T47D (cell line): ENCODE data around the gene RIPOR2.

Experiments used
- DNase-seq, 2 experiments: peaks; one replicate each; pipeline versions ENCODE4 v3.0.0 to v3.0.0-alpha.2; 2011 to 2012; ENCODE audit warnings: low read depth in 1 of 2, low spot score in 1 of 2
- JUND ChIP-seq: IDR thresholded peaks from 2 replicates; pipeline ENCODE4 v1.6.1; 2012; ENCODE audit warnings: low read depth
- in situ Hi-C: cut with HindIII; loops from 2 replicates; pipeline ENCODE4 v1.10.0; 2016; ENCODE audit warnings: low sequenced_read_pairs, low pct_unique_long_range_greater_than_20kb

RIPOR2 gene

DNA sequence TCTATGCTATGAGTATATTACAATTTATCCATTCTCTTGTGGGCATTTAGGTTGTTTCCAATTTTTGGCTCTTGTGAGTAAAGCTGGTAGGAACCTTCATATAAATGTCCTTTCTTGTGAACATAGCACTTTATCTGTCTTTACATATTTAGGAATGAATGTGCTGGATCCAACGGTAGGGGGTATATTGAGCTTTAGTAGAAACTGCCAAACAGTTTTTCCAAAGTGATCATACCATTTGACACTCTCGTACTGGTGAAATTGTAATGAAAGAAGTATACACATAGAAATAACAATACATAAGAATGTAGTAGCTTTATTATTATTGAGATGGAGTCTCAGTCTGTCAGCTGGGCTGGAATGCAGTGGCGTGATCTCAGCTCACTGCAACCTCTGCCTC lies 106.1 kb downstream of the RIPOR2 start:
- in situ Hi-C loops = no loop called here
- TF ChIP-seq JUND = no peak
- peak in 1 of 2 experiments; percentile 20 for DNase-seq

DNA sequence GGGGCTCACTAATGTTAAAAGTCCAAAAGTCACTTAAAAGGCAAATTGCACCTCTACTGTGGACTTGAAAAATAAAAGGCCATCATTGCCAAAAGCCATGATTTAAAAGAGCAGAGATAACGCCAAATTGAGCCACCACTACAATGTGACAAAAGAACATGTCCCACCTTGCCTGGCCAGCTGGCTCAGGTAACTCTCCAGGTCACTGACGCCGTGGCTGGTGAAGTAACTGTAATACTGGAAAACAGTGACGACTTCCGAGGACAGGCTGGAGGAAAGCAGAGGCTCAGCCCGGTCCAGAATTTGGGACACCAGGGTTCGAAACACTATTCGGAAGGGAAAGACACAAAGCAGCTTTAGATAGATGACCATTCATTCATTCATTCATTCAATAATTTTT lies 107.8 kb downstream of the RIPOR2 start:
- in situ Hi-C loops = no loop called here
- TF ChIP-seq JUND = no peak
- no peak for DNase-seq

DNA sequence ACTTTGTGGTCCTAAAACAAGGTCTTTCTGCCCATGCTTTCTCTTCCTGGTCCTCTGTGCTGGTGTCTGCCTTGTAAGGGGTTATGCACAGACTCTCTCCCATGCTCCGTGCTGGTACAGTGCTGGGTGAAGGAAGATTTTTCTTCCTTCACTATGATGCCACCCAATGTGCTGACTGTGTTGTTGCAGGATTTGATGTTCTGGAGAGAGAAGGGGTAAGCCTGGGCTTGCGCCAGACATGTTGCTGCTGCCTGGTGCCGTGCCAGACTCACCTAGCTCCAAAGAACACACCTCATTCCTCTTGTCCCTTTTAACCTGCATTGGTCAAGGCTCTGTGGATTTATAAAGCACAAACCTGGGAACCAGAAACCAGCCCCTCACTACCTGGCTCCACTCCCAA lies 108.6 kb downstream of the RIPOR2 start:
- no peak for TF ChIP-seq JUND
- in situ Hi-C loops = no loop called here
- peak in 1 of 2 experiments; percentile 29 for DNase-seq

DNA sequence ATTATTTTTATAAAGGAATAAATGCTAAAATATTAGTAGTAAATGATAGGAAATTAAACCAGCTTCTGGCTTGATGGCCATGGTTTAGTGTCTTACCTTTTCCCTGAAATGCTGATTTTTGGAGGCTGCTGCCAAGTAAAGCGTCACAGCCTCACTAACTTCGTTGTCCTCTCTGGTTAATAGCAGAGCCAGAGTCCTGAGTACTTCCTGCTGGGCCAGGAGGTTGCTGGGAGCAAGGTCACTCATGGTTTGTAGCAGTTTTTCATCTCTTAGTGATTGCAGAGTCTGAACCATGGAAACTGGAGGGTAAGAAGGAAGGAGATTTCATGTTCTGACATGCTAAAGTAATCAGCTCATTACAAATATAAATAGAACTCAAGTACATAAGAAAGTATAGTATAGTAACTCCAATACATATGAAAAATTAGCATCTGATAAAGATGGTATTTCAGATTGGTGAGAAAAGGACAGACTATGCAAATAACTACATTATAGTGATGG lies 110.6 kb downstream of the RIPOR2 start:
- in situ Hi-C loops = no loop called here
- no peak for TF ChIP-seq JUND
- DNase-seq = no peak

DNA sequence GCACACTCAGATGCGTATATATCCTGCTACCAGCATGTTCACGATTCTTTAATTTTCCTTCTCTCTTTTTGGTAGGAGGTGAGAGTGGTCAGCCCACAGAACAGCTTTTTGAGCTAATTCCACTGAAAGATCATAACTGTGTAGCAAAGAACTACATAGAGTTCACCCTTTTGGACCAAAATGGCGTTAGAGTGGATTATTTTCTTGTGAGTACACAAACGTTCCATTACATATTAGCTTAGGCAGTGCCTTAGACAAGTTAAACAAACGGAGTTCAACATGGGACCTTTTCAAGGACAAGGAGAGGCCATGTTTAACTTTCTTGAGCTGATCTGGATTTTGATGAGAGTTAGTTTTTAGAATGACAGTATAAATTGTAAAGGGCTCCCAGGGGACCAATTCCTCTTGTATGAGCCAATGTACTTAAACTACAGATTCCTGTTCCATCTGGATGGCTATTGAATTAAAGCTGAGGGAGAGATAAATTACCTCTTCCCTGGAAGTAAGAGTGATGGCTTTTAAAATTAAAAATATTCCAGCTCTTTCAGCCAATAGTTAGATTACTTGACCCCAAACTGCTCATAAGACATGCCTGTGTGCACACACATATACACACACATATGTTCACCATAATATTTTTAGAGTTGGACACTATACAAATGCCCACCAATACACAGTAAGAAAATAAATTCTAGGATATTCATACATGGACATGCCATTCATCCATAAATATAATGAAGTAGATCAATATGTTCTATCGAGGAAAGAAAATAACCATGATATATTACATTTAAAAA lies 111.4 kb downstream of the RIPOR2 start:
- DNase-seq = no peak
- in situ Hi-C loops = no loop called here

DNA sequence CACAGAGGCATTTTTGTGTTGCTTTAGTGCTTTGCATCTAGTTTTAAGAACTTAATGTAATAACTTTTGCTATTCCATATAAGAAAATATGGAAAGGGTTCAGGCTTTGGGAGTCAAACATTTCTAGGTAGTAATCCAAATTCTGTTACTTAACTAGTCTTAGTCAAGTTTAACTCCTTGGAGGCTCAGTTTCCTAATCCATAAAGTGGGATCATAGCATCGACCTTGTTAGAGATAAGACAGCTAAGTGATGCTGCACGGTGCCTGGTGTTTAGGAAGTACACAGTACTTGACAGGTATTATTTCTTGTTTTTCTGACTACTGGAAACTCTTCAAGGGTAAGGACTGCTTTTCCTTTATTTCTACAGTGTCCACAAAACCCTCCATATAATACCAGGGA lies 112.6 kb downstream of the RIPOR2 start:
- no peak for TF ChIP-seq JUND
- in situ Hi-C loops = no loop called here

More for the DNA sequence above, 111.4 kb downstream of the RIPOR2 start:
- TF ChIP-seq JUND = no peak

DNA sequence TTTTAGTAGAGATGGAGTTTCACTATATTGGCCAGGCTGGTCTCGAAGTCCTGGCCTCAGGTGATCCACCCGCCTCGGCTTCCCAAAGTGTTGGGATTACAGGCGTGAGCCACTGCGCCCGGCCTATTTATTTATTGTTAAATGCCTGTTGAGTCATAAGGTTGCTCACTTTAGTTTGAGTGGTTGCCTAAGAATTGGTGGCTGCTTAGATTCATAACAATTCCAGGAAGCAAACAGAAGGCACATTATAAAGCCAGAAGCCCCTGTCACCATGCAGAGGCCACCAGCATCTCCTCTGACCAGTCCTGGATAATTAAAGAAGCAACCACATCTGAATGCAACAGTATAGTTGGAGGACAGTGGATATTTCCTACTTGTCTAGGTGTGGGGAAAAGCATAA lies 113.1 kb downstream of the RIPOR2 start:
- no peak for DNase-seq
- no peak for TF ChIP-seq JUND
- in situ Hi-C loops = no loop called here

More for the DNA sequence above, 112.6 kb downstream of the RIPOR2 start:
- DNase-seq = no peak

DNA sequence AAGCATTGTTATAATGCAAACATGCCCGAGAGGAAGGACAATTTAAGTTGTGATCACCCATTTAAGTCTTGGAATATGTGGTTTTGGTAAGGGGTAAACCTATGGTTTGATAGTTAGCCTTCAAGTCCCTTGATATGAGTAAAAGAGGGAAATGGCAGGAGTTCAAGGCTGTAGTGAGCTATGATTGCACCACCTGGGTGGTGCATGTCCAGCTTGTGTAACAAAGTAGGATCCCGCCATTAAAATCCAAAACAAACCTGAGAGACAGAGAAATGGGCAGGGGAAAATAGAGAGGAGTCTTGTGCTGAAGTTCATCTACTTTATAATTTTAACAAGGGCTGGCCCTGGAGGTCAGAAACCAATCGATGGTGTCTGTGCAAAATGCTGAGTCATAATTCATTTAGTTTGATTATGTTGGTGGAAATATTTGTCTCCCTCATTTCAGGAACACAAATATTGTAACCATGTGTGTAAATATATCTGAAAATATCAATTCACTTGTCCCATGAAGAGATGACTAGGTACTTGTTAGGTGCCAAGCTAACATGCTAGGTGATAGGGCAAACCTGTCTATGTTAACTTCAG lies 113.8 kb downstream of the RIPOR2 start:
- TF ChIP-seq JUND = no peak
- no peak for DNase-seq
- in situ Hi-C loops = no loop called here

DNA sequence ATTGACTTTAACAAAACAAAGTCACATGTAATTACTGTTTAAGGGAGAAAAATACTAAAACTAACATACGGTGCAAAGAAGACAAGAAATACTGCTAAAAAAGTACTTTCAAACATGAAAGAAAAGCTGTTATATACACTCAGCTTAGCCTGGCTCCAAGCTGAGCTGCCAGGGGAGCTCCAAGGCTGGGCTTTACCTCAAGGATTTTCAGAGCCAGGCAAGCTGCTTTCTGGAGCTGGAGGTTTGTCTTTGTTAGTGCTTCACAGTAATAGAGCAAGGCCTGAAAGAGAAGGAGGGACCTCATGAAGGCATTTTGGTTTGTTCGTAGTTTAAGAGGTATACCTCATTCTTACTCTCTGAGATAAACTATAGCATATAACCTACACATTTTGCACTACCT lies 117.4 kb downstream of the RIPOR2 start:
- TF ChIP-seq JUND = no peak
- in situ Hi-C loops = no loop called here
- DNase-seq = no peak

DNA sequence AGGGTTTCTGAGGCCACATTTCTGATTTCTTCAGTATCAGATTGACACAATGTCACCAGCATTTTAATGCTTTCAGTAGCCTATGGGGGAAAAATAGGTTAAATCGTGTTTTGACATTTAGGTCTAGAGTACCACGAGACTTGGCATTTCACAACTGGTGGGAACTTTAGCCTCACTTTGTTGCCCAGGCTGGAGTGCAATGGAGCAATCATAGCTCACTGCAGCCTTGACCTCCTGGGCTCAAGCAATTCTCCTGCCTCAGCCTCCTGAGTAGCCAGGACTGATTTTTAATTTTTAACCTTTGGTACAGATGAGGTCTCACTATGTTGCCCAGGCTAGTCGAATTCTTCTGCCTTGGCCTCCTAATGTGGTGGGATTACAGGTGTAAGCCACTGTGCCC lies 126.0 kb downstream of the RIPOR2 start:
- no peak for TF ChIP-seq JUND
- DNase-seq = no peak
- in situ Hi-C loops = no loop called here

DNA sequence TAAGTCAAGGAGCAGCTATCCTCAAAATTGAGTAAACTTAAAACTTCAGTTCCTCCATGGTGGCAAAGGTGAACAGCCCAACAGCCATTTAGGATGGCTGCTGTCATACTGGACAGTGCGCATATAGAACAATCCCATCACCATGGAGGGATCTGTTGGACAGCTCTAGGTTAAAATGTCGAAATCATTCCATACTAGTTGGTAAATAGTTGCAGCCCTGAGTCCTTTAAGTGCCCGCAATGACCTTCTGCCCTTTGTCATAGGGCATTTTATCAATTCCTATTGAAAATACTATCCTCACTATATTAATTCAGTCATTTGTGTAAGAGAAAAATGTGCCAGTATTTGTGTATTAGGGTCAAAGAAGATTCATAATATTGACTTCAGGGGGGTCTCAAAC lies 128.2 kb downstream of the RIPOR2 start:
- in situ Hi-C loops = no loop called here
- no peak for DNase-seq
- TF ChIP-seq JUND = no peak

DNA sequence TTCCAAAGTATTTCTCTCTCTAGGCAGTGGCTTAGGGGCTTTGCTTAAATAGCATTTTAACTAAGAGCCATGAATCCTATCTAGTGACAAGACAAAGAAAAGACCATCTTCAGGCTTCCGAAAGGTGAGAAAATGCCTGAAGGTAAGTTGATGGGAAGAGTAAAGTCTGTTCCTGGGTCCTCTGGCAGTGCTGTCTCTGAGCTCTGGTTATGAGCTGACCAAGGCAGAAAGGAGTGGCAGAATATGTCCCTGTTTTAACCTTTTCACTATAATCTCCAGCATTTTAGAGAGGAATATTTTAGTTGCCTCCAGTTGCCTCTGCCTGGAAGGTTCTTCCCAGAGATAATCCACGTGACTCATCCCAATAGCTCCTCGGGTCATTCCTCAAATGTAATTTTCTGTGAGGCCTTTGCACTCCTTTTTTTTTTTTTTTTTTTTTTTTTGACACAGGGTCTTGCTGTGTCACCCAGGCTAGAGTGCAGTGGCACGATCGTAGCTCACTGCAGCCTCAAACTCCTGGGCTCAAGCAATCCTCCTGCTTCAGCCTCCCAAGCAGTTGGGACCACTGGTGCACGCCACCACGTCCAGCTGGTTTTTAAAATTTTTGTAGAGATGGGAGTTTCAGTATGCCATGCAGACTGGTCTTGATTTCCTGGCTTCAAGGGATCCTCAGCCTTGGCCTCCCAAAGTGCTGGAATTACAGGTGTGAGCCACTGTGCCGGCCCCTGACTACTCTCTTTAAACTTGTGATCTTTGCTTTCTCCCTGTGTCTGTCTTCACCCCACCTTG lies 133.3 kb downstream of the RIPOR2 start:
- in situ Hi-C loops = no loop called here
- DNase-seq = no peak
- no peak for TF ChIP-seq JUND

DNA sequence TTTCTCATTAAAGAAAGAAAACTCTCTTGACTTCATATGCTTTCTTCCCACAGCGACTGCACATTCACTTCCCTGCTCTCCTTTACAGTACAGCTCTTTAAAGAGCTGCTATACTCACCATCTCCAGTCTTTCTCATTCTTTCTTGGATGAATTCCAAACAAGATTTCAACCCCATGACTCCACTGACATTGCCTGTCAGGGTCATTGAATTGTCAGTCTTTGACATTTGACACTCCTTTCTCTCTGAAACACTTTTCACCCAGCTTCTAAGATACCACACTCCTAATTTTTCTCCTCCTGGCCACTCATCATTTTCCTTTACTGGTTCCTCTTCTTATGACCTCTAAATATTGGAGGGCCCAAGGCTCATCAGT lies 136.2 kb downstream of the RIPOR2 start:
- TF ChIP-seq JUND = no peak
- DNase-seq = no peak
- in situ Hi-C loops = no loop called here
